ENCODE measurements around the gene SMG9.

SMG9 gene

DNA sequence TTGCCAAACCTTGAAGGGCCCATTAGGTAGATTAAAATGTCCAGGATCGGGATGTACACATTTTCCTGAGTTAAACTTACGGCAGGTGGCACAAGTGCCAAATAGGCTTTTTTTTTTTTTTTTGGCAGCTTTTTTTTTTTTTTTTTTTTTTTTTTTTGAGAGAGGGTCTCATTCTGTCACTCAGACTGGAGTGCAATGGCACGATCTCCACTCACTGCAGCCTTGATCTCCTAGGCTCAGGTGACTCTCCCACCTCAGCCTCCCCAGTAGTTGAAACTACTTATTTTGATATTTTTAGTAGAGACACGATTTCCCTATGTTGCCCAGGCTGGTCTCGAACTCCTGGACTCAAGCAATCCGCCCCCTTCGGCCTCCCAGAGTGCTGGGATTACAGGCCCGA, 29.9 kb downstream of the SMG9 start:
- POLR2A ChIA-PET = interaction anchor here (0.6 to 1.6 kb wide), 3 partner anchors 12 to 104 kb away, joined by 4 to 6 read pairs (median 4); no protein-coding TSS in a partner anchor
- no peak for TF ChIP-seq PRDM1 (tag by site-specific recombination; IDR thresholded peaks at IDR 0.05)
- TF ChIP-seq, protein P1, sequence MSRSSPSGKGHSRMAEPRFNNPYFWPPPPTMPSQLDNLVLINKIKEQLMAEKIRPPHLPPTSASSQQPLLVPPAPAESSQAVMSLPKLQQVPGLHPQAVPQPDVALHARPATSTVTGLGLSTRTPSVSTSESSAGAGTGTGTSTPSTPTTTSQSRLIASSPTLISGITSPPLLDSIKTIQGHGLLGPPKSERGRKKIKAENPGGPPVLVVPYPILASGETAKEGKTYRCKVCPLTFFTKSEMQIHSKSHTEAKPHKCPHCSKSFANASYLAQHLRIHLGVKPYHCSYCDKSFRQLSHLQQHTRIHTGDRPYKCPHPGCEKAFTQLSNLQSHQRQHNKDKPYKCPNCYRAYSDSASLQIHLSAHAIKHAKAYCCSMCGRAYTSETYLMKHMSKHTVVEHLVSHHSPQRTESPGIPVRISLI (tag by site-specific recombination; IDR thresholded peaks at IDR 0.05) = peak; percentile 93
- CTCF ChIA-PET = interaction anchor here (0.6 to 5.7 kb wide), 9 partner anchors 8 to 188 kb away, joined by 3 to 36 read pairs (median 4); partner anchors contain the start of gene PLAUR
- Histone ChIP-seq H3K4me1 (ENCODE audit: control insufficient read depth, insufficient read depth, low read length) (no peaks in the 10 kb centered on the region), H3K4me3 (ENCODE audit: low read depth, low read length) (no peak overlapping the region), H3K9me3 (ENCODE audit: control insufficient read depth, insufficient read depth, low read depth, low read length) (no peaks in the 10 kb centered on the region), H3K36me3 (ENCODE audit: control insufficient read depth in 2 of 2, insufficient read depth in 1 of 2, low read length in 2 of 2) (peaks cover 17 to 21% of the 10 kb centered on the region in 2 experiments), H3K27ac (ENCODE audit: extremely low read depth, low read depth, low read length) (no peak overlapping the region)

DNA sequence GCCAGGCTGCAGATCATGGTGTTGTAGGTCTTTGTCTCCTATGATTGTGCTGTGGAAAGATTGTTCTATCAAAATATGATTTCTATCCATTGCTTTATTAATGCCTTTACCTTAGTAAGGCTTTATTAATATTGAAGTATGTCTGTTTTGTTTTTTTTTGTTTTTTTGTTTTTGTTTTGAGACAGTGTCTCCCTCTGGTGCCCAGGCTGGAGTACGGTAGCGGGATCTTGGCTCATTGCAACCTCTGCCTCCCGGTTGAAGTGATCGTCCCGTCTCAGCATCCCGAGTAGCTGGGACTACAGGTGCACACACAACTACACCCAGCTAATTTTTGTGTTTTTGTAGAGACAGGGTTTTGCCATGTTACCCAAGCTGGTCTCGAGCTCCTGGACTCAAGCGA, 31.2 kb downstream of the SMG9 start:
- peaks cover 4 to 11% of the 10 kb centered on the region in 2 experiments; a peak in 2 of 3 replicates for H3K36me3 ChIP-seq (ENCODE audit: control insufficient read depth in 2 of 2, insufficient read depth in 1 of 2, low read length in 2 of 2)
- H3K9me3 ChIP-seq (ENCODE audit: control insufficient read depth, insufficient read depth, low read depth, low read length) = no peaks in the 10 kb centered on the region
- no peaks in the 10 kb centered on the region for H3K4me1 ChIP-seq (ENCODE audit: control insufficient read depth, insufficient read depth, low read length)
- no peak overlapping the region for H3K27ac ChIP-seq (ENCODE audit: extremely low read depth, low read depth, low read length)
- H3K4me3 ChIP-seq (ENCODE audit: low read depth, low read length) = no peak overlapping the region
- POLR2A ChIA-PET = interaction anchor here (1.2 to 3.3 kb wide), 3 partner anchors 36 to 129 kb away, joined by 4 to 15 read pairs (median 4); no protein-coding TSS in a partner anchor
- CTCF ChIA-PET = interaction anchor here (0.6 to 5.7 kb wide), 9 partner anchors 11 to 278 kb away, joined by 3 to 36 read pairs (median 4); partner anchors contain the start of gene PLAUR
- no peak for TF ChIP-seq ZFP3 (tag by site-specific recombination; IDR thresholded peaks at IDR 0.05; ENCODE audit: low read depth)
- no peak for TF ChIP-seq ZNF184 (tag by site-specific recombination; IDR thresholded peaks at IDR 0.05)
- no peak for TF ChIP-seq ZNF624 (tag by site-specific recombination; IDR thresholded peaks at IDR 0.05)
- no peak for TF ChIP-seq KLF10 (tag by site-specific recombination; IDR thresholded peaks at IDR 0.05)
- no peak for TF ChIP-seq ZBTB44 (tag by site-specific recombination; IDR thresholded peaks at IDR 0.05)
- no peak for TF ChIP-seq ZNF704 (tag by site-specific recombination; IDR thresholded peaks at IDR 0.05)
- peak; percentile 16; the same call in 1 of the 2 replicates for TF ChIP-seq ZBTB21 (tag by site-specific recombination; IDR thresholded peaks at IDR 0.05)
- no peak for TF ChIP-seq ZNF426 (tag by site-specific recombination; IDR thresholded peaks at IDR 0.05)
- TF ChIP-seq, protein P2, sequence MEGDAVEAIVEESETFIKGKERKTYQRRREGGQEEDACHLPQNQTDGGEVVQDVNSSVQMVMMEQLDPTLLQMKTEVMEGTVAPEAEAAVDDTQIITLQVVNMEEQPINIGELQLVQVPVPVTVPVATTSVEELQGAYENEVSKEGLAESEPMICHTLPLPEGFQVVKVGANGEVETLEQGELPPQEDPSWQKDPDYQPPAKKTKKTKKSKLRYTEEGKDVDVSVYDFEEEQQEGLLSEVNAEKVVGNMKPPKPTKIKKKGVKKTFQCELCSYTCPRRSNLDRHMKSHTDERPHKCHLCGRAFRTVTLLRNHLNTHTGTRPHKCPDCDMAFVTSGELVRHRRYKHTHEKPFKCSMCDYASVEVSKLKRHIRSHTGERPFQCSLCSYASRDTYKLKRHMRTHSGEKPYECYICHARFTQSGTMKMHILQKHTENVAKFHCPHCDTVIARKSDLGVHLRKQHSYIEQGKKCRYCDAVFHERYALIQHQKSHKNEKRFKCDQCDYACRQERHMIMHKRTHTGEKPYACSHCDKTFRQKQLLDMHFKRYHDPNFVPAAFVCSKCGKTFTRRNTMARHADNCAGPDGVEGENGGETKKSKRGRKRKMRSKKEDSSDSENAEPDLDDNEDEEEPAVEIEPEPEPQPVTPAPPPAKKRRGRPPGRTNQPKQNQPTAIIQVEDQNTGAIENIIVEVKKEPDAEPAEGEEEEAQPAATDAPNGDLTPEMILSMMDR (tag by site-specific recombination; IDR thresholded peaks at IDR 0.05) = peak; percentile 53
- no peak for TF ChIP-seq ZFP69B (tag by site-specific recombination; IDR thresholded peaks at IDR 0.05)
- TF ChIP-seq ZNF530 (tag by site-specific recombination; IDR thresholded peaks at IDR 0.05; ENCODE audit: low read depth) = no peak
- TF ChIP-seq ZNF654 (tag by site-specific recombination; IDR thresholded peaks at IDR 0.05; ENCODE audit: low read depth) = peak; percentile 32
- no peak for TF ChIP-seq KLF7 (tag by site-specific recombination; IDR thresholded peaks at IDR 0.05; ENCODE audit: borderline replicate concordance)
- TF ChIP-seq ZBTB1 (tag by site-specific recombination; IDR thresholded peaks at IDR 0.05) = no peak
- TF ChIP-seq GFI1B (tag by site-specific recombination; IDR thresholded peaks at IDR 0.05) = no peak
- TF ChIP-seq, protein P3, sequence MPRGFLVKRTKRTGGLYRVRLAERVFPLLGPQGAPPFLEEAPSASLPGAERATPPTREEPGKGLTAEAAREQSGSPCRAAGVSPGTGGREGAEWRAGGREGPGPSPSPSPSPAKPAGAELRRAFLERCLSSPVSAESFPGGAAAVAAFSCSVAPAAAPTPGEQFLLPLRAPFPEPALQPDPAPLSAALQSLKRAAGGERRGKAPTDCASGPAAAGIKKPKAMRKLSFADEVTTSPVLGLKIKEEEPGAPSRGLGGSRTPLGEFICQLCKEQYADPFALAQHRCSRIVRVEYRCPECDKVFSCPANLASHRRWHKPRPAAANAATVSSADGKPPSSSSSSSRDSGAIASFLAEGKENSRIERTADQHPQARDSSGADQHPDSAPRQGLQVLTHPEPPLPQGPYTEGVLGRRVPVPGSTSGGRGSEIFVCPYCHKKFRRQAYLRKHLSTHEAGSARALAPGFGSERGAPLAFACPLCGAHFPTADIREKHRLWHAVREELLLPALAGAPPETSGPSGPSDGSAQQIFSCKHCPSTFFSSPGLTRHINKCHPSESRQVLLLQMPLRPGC (tag by site-specific recombination; IDR thresholded peaks at IDR 0.05) = no peak
- TF ChIP-seq MEIS1 (CRISPR knock-in tag; IDR thresholded peaks at IDR 0.05; ENCODE audit: borderline replicate concordance) = no peak
- TF ChIP-seq ZXDB (tag by site-specific recombination; IDR thresholded peaks at IDR 0.05) = no peak
- no peak for TF ChIP-seq KLF9 (tag by site-specific recombination; IDR thresholded peaks at IDR 0.05; ENCODE audit: low read depth)
- TF ChIP-seq, protein P4, sequence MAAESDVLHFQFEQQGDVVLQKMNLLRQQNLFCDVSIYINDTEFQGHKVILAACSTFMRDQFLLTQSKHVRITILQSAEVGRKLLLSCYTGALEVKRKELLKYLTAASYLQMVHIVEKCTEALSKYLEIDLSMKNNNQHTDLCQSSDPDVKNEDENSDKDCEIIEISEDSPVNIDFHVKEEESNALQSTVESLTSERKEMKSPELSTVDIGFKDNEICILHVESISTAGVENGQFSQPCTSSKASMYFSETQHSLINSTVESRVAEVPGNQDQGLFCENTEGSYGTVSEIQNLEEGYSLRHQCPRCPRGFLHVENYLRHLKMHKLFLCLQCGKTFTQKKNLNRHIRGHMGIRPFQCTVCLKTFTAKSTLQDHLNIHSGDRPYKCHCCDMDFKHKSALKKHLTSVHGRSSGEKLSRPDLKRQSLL (tag by site-specific recombination; IDR thresholded peaks at IDR 0.05) = no peak
- TF ChIP-seq ZNF174 (tag by site-specific recombination; IDR thresholded peaks at IDR 0.05) = no peak
- no peak for TF ChIP-seq ZBTB10 (tag by site-specific recombination; IDR thresholded peaks at IDR 0.05)
